Astrocyte of the cerebellum (primary cell): Measurements from ENCODE around the gene PPP6R1.

Experiments used
- DNase-seq: peaks from one replicate; pipeline ENCODE4 v3.0.0-alpha.2; 2011; ENCODE audit warnings: low read depth
- H3K4me3 ChIP-seq: 2 replicates; pipeline ENCODE4 v1.5.1; 2011; ENCODE audit warnings: mild to moderate bottlenecking, low read depth, low read length, moderate library complexity
- CTCF ChIP-seq: IDR thresholded peaks from 2 replicates; pipeline ENCODE4 v1.5.1; 2012; ENCODE audit warnings: low read length, low read depth, moderate library complexity, mild to moderate bottlenecking; ENCODE audit errors: missing control alignments
- in situ Hi-C: cut with HindIII; loops from 2 replicates; pipeline ENCODE4 v1.10.0; 2017; ENCODE audit warnings: low sequenced_read_pairs

PPP6R1 gene

GRCh38 chr19:55304279-55304978 is 45.6 kb upstream of the PPP6R1 start:
- in situ Hi-C loops = no loop called here
- no peak for DNase-seq
- no peak for TF ChIP-seq CTCF
- no peak overlapping the region for H3K4me3 ChIP-seq

- in situ Hi-C loops = no loop called here
These were observed 44.7 kb upstream of the PPP6R1 start for GRCh38 chr19:55303477-55303876.

GRCh38 chr19:55302318-55302703 is 43.5 kb upstream of the PPP6R1 start:
- H3K4me3 ChIP-seq = peak overlapping the region; percentile 34
- no peak for TF ChIP-seq CTCF
- in situ Hi-C loops = no loop called here
- no peak for DNase-seq

More at GRCh38 chr19:55303477-55303876, 44.7 kb upstream of the PPP6R1 start:
- TF ChIP-seq CTCF = no peak
- H3K4me3 ChIP-seq = no peak overlapping the region
- no peak for DNase-seq

DNA sequence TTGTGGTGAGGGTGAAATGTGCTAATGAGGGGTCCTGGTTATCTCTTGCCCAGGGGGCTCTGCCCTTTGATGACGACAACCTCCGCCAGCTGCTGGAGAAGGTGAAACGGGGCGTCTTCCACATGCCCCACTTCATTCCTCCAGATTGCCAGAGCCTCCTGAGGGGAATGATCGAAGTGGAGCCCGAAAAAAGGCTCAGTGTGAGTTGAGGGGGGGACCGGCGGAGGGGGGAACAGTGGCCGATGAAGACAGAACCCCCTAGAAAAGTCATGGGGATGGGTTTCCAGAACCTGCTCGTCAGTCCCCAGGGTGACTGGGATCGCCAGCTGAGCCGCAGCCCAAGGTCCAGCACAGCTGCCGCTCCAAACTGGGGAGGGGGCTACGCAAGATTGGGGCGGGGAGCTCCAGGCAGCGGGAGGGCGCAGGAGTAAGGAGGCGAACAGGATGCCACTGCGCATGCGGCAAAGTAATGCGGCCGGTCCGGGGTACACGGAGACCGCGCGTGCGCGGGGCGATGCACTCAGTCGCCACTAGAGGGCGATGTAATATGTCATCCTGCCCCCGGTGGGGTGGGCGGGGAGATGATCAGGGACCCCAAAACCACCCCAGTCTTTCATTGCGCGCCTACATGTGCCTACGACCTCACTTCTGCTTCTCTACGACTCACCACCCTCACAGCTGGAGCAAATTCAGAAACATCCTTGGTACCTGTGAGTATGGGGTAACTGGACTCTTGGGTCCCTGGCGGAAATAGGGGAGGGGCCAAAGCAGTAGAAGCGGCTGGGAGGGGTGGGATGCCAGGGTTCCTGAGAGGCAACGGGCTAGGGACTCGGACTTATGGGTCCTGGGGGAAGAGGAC is 42.9 kb upstream of the PPP6R1 start:
- in situ Hi-C loops = no loop called here
- peak; percentile 38 for DNase-seq
- TF ChIP-seq CTCF = peak; percentile 87
- peak overlapping the region; percentile 34 for H3K4me3 ChIP-seq

DNA sequence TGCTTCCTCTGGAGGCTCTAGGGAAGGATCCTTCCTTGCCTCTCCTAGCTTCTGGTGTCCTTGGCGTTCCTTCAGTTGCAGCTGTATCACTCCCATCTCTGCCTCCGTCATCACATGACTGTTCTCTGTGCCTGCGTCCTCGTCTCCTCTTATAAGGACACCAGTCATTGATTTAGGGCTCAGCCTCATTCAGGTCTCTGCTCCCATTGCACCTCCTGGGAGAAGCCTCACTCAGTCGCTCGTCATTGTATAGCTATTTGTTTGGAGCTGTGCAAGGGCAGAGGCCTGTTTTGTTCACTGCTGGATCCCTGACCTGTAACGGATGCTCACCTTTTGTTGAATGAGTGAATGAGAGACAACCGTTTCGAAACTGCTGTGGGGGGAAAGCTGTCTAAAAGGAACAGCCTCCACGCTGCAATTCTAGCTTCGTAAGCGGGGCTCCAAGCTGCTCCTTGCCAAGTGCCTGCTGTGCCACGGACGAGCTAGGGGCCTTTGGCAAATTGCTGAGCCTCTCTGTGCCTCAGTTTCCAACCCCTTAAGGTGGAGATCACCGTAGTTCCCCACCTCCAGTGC is 42.2 kb upstream of the PPP6R1 start:
- DNase-seq = no peak
- in situ Hi-C loops = no loop called here
- no peak overlapping the region for H3K4me3 ChIP-seq
- no peak for TF ChIP-seq CTCF

GRCh38 chr19:55299991-55300390 is 41.2 kb upstream of the PPP6R1 start:
- no peak for DNase-seq
- TF ChIP-seq CTCF = no peak
- H3K4me3 ChIP-seq = no peak overlapping the region
- in situ Hi-C loops = loop anchor here (5.0 kb wide), 1 partner anchor 128 kb away; no protein-coding TSS in a partner anchor
